NCI-H1048 (cell line): ENCODE measurements around the gene CPNE9.

ENCODE experiments used
- DNase-seq: peaks from one replicate; lab custom pipeline; 2025; lab: John Stamatoyannopoulos, UW

The CPNE9 gene

GRCh38 chr3:9686703-9687102, 16.9 kb upstream of the CPNE9 start:
- DNase-seq = no peak

- DNase-seq = no peak
These were observed 16.1 kb upstream of the CPNE9 start for GRCh38 chr3:9687514-9687913.

- no peak for DNase-seq
These were observed 14.7 kb upstream of the CPNE9 start for GRCh38 chr3:9688961-9689360.

- DNase-seq = no peak
These were observed 13.9 kb upstream of the CPNE9 start for GRCh38 chr3:9689757-9690156.

- no peak for DNase-seq
These were observed 12.9 kb upstream of the CPNE9 start for GRCh38 chr3:9690451-9691450.

- no peak for DNase-seq
These were observed 12.0 kb upstream of the CPNE9 start for GRCh38 chr3:9691636-9692035.

- no peak for DNase-seq
These were observed 11.2 kb upstream of the CPNE9 start for GRCh38 chr3:9692416-9692815.

- no peak for DNase-seq
These were observed 8.3 kb upstream of the CPNE9 start for GRCh38 chr3:9695345-9695744.

- DNase-seq = no peak
These were observed 7.9 kb upstream of the CPNE9 start for GRCh38 chr3:9695746-9696145.

GRCh38 chr3:9696480-9697220, 7.0 kb upstream of the CPNE9 start:
- DNase-seq = no peak

- DNase-seq = no peak
These were observed 5.7 kb upstream of the CPNE9 start for GRCh38 chr3:9697892-9698291.

GRCh38 chr3:9698293-9698692, 5.3 kb upstream of the CPNE9 start:
- DNase-seq = no peak

- DNase-seq = no peak
These were observed 3.1 kb upstream of the CPNE9 start for GRCh38 chr3:9700536-9700935.

- DNase-seq = no peak
These were observed 2.6 kb upstream of the CPNE9 start for GRCh38 chr3:9701006-9701405.

GRCh38 chr3:9701711-9702110, 1.9 kb upstream of the CPNE9 start:
- DNase-seq = no peak

GRCh38 chr3:9703240-9703639, 393 bp upstream of the CPNE9 start:
- no peak for DNase-seq

- no peak for DNase-seq
These were observed 1.0 kb downstream of the CPNE9 start for GRCh38 chr3:9704347-9705322.

GRCh38 chr3:9710174-9710739, 6.6 kb downstream of the CPNE9 start:
- no peak for DNase-seq

GRCh38 chr3:9712415-9712814, 8.8 kb downstream of the CPNE9 start:
- DNase-seq = no peak

GRCh38 chr3:9713142-9713541, 9.5 kb downstream of the CPNE9 start:
- no peak for DNase-seq

- DNase-seq = no peak
These were observed 11.5 kb downstream of the CPNE9 start for GRCh38 chr3:9715136-9715535.
